CD8-positive, alpha-beta memory T cell (primary cell): ENCODE results near the gene SLIT3. TPM values are rescaled to one million over a fixed set of nuclear protein-coding genes. Genes with fewer than 3 reads are reported as not detected.
A peak's percentile ranks its signal among the peaks of the same experiment; 100 is the strongest.

Experiments
- CTCF ChIA-PET: fragments of 350-600 bp; sonication (Branson Sonifier 250); formaldehyde crosslinking; loops from one replicate; lab custom pipeline; 2021; ENCODE audit warnings: antibody characterized with exemption; lab: Charles Lee
- POLR2A ChIA-PET: fragments of 350-600 bp; sonication (Branson Sonifier 250); formaldehyde crosslinking; loops from one replicate; lab custom pipeline; 2021; ENCODE audit warnings: antibody characterized with exemption; lab: Charles Lee
- DNase-seq, 5 donors: peaks; one replicate each; pipeline versions ENCODE4 v3.0.0 to v3.0.0-alpha.2; 2020 to 2022; ENCODE audit warnings: mixed read lengths in 1 of 5
- H3K27ac ChIP-seq: one replicate; pipeline ENCODE4 v1.7.0; 2013; ENCODE audit warnings: low read depth, mild to moderate bottlenecking, low read length, moderate library complexity
- H3K27me3 ChIP-seq: 2 replicates; pipeline ENCODE4 v1.7.0; 2013; ENCODE audit warnings: low read length, mild to moderate bottlenecking; ENCODE audit not compliant: insufficient read depth, poor library complexity, severe bottlenecking
- H3K36me3 ChIP-seq: 2 replicates; pipeline ENCODE4 v1.7.0; 2013; ENCODE audit warnings: mild to moderate bottlenecking, low read length, moderate library complexity; ENCODE audit not compliant: insufficient read depth
- H3K4me1 ChIP-seq: 2 replicates; pipeline ENCODE4 v1.7.0; 2013; ENCODE audit warnings: mild to moderate bottlenecking, low read length, moderate library complexity; ENCODE audit not compliant: insufficient read depth
- H3K4me3 ChIP-seq: 2 replicates; pipeline ENCODE4 v1.7.0; 2013; ENCODE audit warnings: mild to moderate bottlenecking, low read length
- H3K9me3 ChIP-seq: 2 replicates; pipeline ENCODE4 v1.7.0; 2013; ENCODE audit warnings: mild to moderate bottlenecking, low read length
- H3K27ac Mint-ChIP-seq, 8 donors: one replicate each; pipeline ENCODE4 v1.8.0; 2020 to 2021; ENCODE audit warnings: mixed read lengths in 8 of 8, mild to moderate bottlenecking in 6 of 8, inconsistent platforms in 3 of 8, moderate library complexity in 3 of 8
- H3K27me3 Mint-ChIP-seq, 2 donors: one replicate each; pipeline ENCODE4 v1.8.0; 2020 to 2021; ENCODE audit warnings: mixed read lengths in 2 of 2, mild to moderate bottlenecking in 1 of 2, moderate library complexity in 1 of 2
- H3K36me3 Mint-ChIP-seq, 3 donors: one replicate each; pipeline ENCODE4 v1.8.0; 2020 to 2021; ENCODE audit warnings: mixed read lengths in 3 of 3, inconsistent platforms in 1 of 3, mild to moderate bottlenecking in 1 of 3
- H3K4me1 Mint-ChIP-seq, 3 donors: one replicate each; pipeline ENCODE4 v1.8.0; 2020 to 2021; ENCODE audit warnings: mixed read lengths in 3 of 3, inconsistent platforms in 1 of 3, mild to moderate bottlenecking in 1 of 3
- H3K4me3 Mint-ChIP-seq, 7 donors: one replicate each; pipeline ENCODE4 v1.8.0; 2020 to 2021; ENCODE audit warnings: mixed read lengths in 7 of 7, mild to moderate bottlenecking in 6 of 7, moderate library complexity in 4 of 7, inconsistent platforms in 2 of 7
- H3K9me3 Mint-ChIP-seq, 5 donors: one replicate each; pipeline ENCODE4 v1.8.0; 2020 to 2022; ENCODE audit warnings: mixed read lengths in 5 of 5, mild to moderate bottlenecking in 3 of 5, moderate library complexity in 2 of 5, inconsistent platforms in 1 of 5
- polyA plus RNA-seq: library from polyadenylated mRNA; unstranded; fragments of 300-500 nt; fragmentation: Illumina TruSeq; gene quantifications from one replicate; pipeline ENCODE4 v1.2.3, GENCODE V29; 2021
- total RNA-seq, 2 experiments: library from RNA; stranded (reverse); gene quantifications; one replicate each; pipeline ENCODE4 v1.2.3, GENCODE V29; 2021

The SLIT3 gene
- total and polyA plus RNA-seq, 3 experiments from 2014 or later, result 0.49 to 0.72 TPM; not detected in 1

DNA sequence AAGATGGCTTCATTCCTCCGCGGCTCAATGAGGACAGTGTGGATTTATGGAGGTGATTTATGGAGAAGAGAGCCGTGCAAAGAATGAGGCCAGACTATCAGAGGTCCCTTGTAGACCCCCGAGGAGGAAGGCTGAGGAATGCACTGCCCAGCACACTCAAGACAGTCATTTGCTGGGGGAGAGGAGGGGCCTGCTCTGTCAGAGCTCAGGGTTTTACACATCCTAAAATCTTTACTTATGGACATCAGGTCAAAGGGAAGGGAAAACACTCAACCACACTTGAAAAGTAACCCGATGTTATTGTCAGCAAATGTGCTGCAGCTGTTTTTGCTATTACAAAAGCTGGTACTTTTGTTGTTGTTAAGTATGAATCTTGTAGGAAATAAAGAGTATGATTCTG, 289.5 kb downstream of the SLIT3 start:
- Histone ChIP-seq H3K27ac (no peak overlapping the region), H3K4me1 (no peaks in the 10 kb centered on the region), H3K4me3 (no peak overlapping the region), H3K36me3 (no peaks in the 10 kb centered on the region), H3K9me3 (no peaks in the 10 kb centered on the region), H3K27me3 (peaks cover 3% of the 10 kb centered on the region)
- Mint-ChIP-seq H3K27me3 (peaks cover 5 to 11% of the 10 kb centered on the region in 2 donors), H3K36me3 (no peaks in the 10 kb centered on the region), H3K4me3 (no peak overlapping the region), H3K9me3 (no peaks in the 10 kb centered on the region), H3K27ac (no peak overlapping the region), H3K4me1 (no peaks in the 10 kb centered on the region)
- no peak for DNase-seq
- POLR2A ChIA-PET, result no interaction called here
- CTCF ChIA-PET, result no interaction called here

DNA sequence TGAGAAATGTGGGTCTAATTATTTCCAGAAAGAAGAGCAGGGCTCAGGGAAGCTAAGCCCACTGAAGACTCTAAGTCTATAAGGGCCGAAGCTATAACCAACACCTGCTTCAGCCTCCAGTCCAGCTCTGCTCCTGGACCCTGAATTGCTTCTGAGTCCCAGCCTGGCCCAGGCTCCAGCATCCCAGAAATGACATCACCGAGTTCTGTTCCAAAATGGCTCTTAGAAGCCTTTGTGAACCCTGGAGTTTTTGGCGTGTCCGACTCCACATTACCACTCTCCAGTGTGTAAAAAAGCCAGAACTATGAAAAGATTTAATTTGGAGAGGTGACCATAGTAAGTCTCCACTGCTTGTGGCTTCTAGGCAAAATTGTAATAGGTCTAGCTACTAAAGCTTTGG, 289.9 kb downstream of the SLIT3 start:
- no peaks in the 10 kb centered on the region for H3K4me1 Mint-ChIP-seq
- H3K4me3 ChIP-seq, result no peak overlapping the region
- no peak overlapping the region for H3K4me3 Mint-ChIP-seq
- H3K4me1 ChIP-seq, result no peaks in the 10 kb centered on the region
- no peaks in the 10 kb centered on the region for H3K9me3 ChIP-seq
- DNase-seq, result no peak
- H3K27me3 ChIP-seq, result peaks cover 3% of the 10 kb centered on the region
- ChIA-PET POLR2A (no interaction called here), CTCF (no interaction called here)
- no peak overlapping the region for H3K27ac ChIP-seq
- peaks cover 5 to 11% of the 10 kb centered on the region in 2 donors for H3K27me3 Mint-ChIP-seq
- no peaks in the 10 kb centered on the region for H3K36me3 Mint-ChIP-seq
- H3K9me3 Mint-ChIP-seq, result no peaks in the 10 kb centered on the region
- no peaks in the 10 kb centered on the region for H3K36me3 ChIP-seq
- no peak overlapping the region for H3K27ac Mint-ChIP-seq

DNA sequence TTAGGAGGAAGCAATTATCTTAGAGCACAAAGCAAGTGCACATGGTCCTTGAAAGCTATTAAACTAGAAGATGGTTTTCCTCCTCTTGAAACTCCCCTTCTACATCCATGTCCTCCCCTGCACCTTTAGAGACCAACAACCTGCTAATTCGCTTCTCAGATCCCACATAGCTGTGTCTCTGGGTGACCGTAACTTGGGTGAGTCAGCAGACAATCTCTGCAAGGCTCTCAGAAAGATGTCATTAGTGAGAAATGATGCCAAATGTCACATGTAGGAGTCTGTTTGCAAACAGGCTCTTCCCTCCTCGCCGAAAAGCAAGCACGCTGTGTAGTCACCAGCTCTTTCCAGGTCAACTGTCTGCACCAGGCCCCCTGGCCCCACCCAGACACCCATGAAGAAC, 291.8 kb downstream of the SLIT3 start:
- ChIA-PET CTCF (no interaction called here), POLR2A (no interaction called here)
- H3K27ac Mint-ChIP-seq, result no peak overlapping the region
- DNase-seq, result no peak
- H3K27me3 Mint-ChIP-seq, result peaks cover 8 to 11% of the 10 kb centered on the region in 2 donors
- Histone ChIP-seq H3K4me1 (no peaks in the 10 kb centered on the region), H3K27me3 (peaks cover 3% of the 10 kb centered on the region), H3K4me3 (no peak overlapping the region), H3K27ac (no peak overlapping the region), H3K36me3 (no peaks in the 10 kb centered on the region), H3K9me3 (no peaks in the 10 kb centered on the region)
- H3K36me3 Mint-ChIP-seq, result no peaks in the 10 kb centered on the region
- H3K4me1 Mint-ChIP-seq, result no peaks in the 10 kb centered on the region
- H3K9me3 Mint-ChIP-seq, result no peaks in the 10 kb centered on the region
- H3K4me3 Mint-ChIP-seq, result no peak overlapping the region

DNA sequence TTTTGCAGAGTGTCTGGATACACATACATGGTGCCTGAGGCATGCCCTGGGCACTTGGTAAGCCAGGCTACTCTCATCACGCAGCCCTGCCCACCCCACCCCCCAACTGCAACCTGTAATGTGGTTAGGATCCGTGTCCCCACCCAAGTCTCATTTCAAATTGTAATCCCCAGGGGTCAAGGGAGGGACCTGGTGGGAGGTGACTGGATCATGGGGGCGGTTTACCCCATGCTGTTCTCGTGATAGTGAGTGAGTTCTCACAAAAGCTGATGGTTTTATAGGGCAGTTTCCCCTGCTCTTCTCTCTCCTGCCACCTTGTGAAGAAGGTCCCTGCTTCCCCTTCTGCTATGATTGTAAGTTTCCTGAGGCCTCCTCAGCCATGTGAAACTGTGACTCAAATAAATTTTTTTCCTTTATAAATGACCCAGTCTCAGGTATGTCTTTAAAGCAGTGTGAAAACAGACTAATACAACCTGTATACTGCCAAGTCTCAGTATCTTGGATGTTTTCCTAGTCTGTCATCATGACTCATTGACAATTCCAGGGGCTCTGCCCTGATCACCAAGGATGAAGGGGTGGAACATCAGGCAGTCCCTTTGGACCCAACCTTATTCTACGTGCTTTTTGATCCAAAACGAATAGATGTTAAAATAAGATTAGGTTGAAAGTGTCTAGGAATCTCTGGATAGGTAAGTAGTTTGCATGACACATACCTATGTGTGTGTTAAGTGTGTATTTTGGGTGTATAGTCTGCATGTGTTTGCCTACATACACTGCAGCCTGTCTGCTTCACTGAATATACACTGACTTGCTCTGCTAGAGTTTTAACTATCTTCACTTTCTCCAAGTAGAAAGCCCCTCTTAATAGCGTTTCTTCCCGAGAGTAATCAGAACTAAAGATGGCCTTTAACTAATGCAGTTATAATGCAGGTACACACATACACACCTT, 293.8 kb downstream of the SLIT3 start:
- H3K27ac ChIP-seq, result no peak overlapping the region
- ChIA-PET POLR2A (no interaction called here), CTCF (no interaction called here)
- no peak overlapping the region for H3K4me3 ChIP-seq
- Mint-ChIP-seq H3K9me3 (no peaks in the 10 kb centered on the region), H3K27ac (no peak overlapping the region), H3K4me3 (no peak overlapping the region), H3K27me3 (peaks cover 6 to 14% of the 10 kb centered on the region in 2 donors), H3K36me3 (no peaks in the 10 kb centered on the region), H3K4me1 (no peaks in the 10 kb centered on the region)
- no peaks in the 10 kb centered on the region for H3K36me3 ChIP-seq
- H3K27me3 ChIP-seq, result no peaks in the 10 kb centered on the region
- no peaks in the 10 kb centered on the region for H3K4me1 ChIP-seq
- H3K9me3 ChIP-seq, result no peaks in the 10 kb centered on the region
- no peak for DNase-seq

DNA sequence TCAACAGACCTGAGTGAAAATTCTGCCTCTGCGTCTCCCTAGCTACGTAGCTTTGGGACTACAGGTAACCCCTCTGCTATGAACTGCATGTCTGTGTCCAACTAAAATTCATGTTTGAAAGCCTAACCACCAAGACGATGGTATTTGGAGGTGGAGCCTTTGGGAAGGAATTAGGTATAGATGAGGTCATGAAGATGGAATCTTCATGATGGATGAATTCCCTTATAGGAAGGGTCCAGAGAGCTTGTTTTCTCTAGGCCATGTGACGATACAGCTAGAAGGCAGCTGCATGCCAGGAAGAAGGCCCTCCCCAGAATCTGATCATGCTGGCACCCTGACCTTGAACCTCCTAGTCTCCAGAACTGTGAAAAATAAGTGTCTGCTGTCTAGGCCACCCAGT, 296.4 kb downstream of the SLIT3 start:
- Histone ChIP-seq H3K4me3 (no peak overlapping the region), H3K9me3 (no peaks in the 10 kb centered on the region), H3K36me3 (no peaks in the 10 kb centered on the region), H3K27me3 (no peaks in the 10 kb centered on the region), H3K27ac (no peak overlapping the region), H3K4me1 (no peaks in the 10 kb centered on the region)
- Mint-ChIP-seq H3K9me3 (no peaks in the 10 kb centered on the region), H3K4me3 (no peak overlapping the region), H3K27ac (no peak overlapping the region), H3K36me3 (no peaks in the 10 kb centered on the region), H3K27me3 (peaks cover 6 to 13% of the 10 kb centered on the region in 2 donors), H3K4me1 (no peaks in the 10 kb centered on the region)
- ChIA-PET CTCF (no interaction called here), POLR2A (no interaction called here)
- no peak for DNase-seq

DNA sequence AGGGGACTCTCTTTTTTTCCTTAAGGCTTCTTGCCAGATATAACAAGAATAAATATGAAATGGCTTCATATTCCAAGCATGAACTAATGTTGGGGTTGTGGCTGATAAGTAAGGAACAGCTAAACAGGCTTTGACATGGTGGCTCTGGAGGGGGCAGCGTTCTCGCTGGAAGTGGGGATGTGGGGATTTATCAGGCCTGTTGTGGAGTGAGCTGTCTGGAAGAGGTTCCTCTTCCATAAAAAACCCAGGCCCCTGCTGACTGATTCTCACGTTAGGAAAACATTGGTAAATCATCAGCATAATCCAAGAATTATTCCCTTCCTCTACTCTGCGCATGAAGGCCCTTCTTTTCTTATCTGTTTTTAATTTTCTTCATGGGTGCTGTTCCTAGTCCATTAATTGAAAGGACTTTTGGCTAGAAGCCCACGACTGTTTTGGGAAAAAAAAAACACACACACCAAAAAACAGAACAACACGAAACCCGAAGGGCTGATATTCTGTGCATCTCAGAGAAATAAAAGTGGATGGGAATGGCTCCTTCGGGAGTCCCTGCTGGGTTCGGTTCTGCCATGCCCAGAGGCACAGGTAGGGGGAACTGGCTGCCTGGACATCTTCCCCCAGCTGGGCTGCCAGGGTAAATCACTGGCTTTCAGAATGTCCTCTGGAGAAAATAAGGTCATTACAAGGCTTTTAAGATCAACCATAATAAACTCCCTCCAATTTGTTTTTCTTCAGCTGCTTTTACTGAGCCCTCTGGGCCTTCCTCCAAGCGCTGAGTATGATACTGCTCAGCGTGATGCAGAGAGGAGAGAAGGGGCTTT, 297.0 kb downstream of the SLIT3 start:
- no peak overlapping the region for H3K4me3 ChIP-seq
- POLR2A ChIA-PET, result no interaction called here
- Mint-ChIP-seq H3K27me3 (peaks cover 3 to 13% of the 10 kb centered on the region in 2 donors), H3K36me3 (no peaks in the 10 kb centered on the region), H3K4me3 (no peak overlapping the region), H3K9me3 (no peaks in the 10 kb centered on the region), H3K27ac (no peak overlapping the region), H3K4me1 (no peaks in the 10 kb centered on the region)
- no peaks in the 10 kb centered on the region for H3K27me3 ChIP-seq
- CTCF ChIA-PET, result no interaction called here
- no peaks in the 10 kb centered on the region for H3K36me3 ChIP-seq
- H3K27ac ChIP-seq, result no peak overlapping the region
- H3K4me1 ChIP-seq, result no peaks in the 10 kb centered on the region
- H3K9me3 ChIP-seq, result no peaks in the 10 kb centered on the region
- DNase-seq, result no peak

DNA sequence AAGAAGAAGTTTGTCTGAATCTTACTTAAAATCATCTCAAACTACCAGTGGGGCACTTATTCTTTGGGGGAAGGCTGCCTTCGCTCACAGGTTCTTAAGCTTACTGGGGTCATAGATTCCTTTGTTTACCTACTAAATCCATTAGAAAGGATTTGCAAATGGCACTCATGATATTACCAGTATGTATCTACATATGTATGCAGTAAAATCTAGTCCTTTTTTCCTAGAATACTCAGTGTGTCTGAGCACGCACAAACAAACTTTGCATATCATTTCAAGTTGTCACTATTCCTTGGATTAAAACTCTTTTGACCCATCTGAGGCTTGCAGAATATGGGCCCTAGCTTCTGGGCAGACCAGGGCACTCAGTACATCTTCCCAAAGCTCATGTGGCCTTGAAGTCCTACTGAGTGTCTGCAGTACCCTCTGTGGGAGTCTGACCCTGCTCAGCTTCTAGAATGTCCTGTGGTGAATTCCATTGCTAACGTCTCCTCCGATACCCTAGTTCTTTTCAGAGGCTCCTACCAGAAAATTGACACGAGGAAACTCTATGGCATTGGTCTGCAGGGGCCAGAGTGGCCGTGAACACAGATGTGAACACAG, 297.9 kb downstream of the SLIT3 start:
- POLR2A ChIA-PET, result no interaction called here
- H3K36me3 ChIP-seq, result no peaks in the 10 kb centered on the region
- H3K27me3 Mint-ChIP-seq, result peaks cover 3 to 13% of the 10 kb centered on the region in 2 donors
- no peak overlapping the region for H3K27ac ChIP-seq
- no peaks in the 10 kb centered on the region for H3K27me3 ChIP-seq
- DNase-seq, result no peak
- no peaks in the 10 kb centered on the region for H3K9me3 ChIP-seq
- H3K4me1 ChIP-seq, result no peaks in the 10 kb centered on the region
- CTCF ChIA-PET, result no interaction called here
- no peak overlapping the region for H3K4me3 Mint-ChIP-seq
- no peak overlapping the region for H3K4me3 ChIP-seq
- no peaks in the 10 kb centered on the region for H3K36me3 Mint-ChIP-seq
- no peaks in the 10 kb centered on the region for H3K9me3 Mint-ChIP-seq
- H3K4me1 Mint-ChIP-seq, result no peaks in the 10 kb centered on the region
- H3K27ac Mint-ChIP-seq, result peak overlapping the region in 1 of 8 donors; percentile 70

DNA sequence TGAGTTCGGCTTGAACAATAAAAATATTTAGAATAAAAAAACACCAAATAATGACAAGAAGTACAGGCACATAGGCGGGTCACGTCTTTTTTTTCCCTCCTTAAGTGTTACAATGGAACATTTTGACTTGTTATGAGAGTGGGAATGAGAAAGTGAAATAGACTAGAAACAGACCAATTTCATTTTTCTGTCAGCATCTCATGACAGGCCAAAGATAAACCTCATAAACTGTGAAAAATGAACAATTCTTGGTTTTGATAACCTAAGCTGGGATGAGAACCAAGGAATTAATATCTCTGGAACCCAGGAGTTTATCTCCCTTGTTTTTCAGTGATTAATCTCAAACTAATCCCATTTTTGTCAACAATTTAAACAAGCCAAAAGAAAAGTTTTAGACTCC, 299.5 kb downstream of the SLIT3 start:
- Mint-ChIP-seq H3K4me1 (no peaks in the 10 kb centered on the region), H3K27me3 (peaks cover 6 to 17% of the 10 kb centered on the region in 2 donors), H3K36me3 (no peaks in the 10 kb centered on the region), H3K27ac (no peak overlapping the region), H3K4me3 (no peak overlapping the region), H3K9me3 (no peaks in the 10 kb centered on the region)
- H3K36me3 ChIP-seq, result no peaks in the 10 kb centered on the region
- H3K27me3 ChIP-seq, result no peaks in the 10 kb centered on the region
- no peak for DNase-seq
- H3K4me3 ChIP-seq, result no peak overlapping the region
- H3K9me3 ChIP-seq, result no peaks in the 10 kb centered on the region
- no peaks in the 10 kb centered on the region for H3K4me1 ChIP-seq
- ChIA-PET CTCF (no interaction called here), POLR2A (no interaction called here)
- H3K27ac ChIP-seq, result no peak overlapping the region
